Chondrocyte (in vitro differentiated cells): ENCODE data around the gene BTBD6. TPM values are rescaled to one million over a fixed set of nuclear protein-coding genes. Genes with fewer than 3 reads are reported as not detected.
"Not testable (repeated sequence)": the region's sequence is repeated elsewhere in the genome, so short reads cannot be mapped to it uniquely, and the experiment has no call there.

ENCODE experiments used
- DNase-seq: peaks from one replicate; pipeline ENCODE4 v3.0.0; 2021; ENCODE audit warnings: mixed read lengths, low spot score
- H3K27ac Mint-ChIP-seq: one replicate; pipeline ENCODE4 v1.8.0; 2021; ENCODE audit warnings: mild to moderate bottlenecking, moderate library complexity, mixed read lengths; ENCODE audit not compliant: unreplicated experiment
- H3K27me3 Mint-ChIP-seq: 2 replicates; pipeline ENCODE4 v1.8.0; 2021; ENCODE audit warnings: low read depth, mixed read lengths
- H3K36me3 Mint-ChIP-seq: 2 replicates; pipeline ENCODE4 v1.8.0; 2021; ENCODE audit warnings: low read depth, mixed read lengths
- H3K4me1 Mint-ChIP-seq: 2 replicates; pipeline ENCODE4 v1.8.0; 2021; ENCODE audit warnings: low read depth, mild to moderate bottlenecking, mixed read lengths
- H3K4me3 Mint-ChIP-seq: one replicate; pipeline ENCODE4 v1.8.0; 2021; ENCODE audit warnings: mild to moderate bottlenecking, moderate library complexity, mixed read lengths; ENCODE audit not compliant: unreplicated experiment
- H3K9me3 Mint-ChIP-seq: 2 replicates; pipeline ENCODE4 v1.8.0; 2021; ENCODE audit warnings: low read depth, mixed read lengths
- CTCF ChIP-seq: fragments of 200-600 bp; sonication (generic); IDR thresholded peaks from 2 replicates; pipeline ENCODE4 v1.5.0; 2021; ENCODE audit warnings: antibody characterized with exemption, mild to moderate bottlenecking, moderate library complexity
- total RNA-seq: library from RNA; stranded (reverse); gene quantifications from 3 replicates; pipeline ENCODE4 v1.2.1, GENCODE V29; 2021

BTBD6 gene
- total RNA-seq, 1 donor from 2014 or later: 54.3 TPM

GRCh38 chr14:105271224-105271890, 23.0 kb downstream of the BTBD6 start:
- Mint-ChIP-seq H3K4me3 (no peak overlapping the region), H3K9me3 (no peaks in the 10 kb centered on the region), H3K36me3 (no peaks in the 10 kb centered on the region), H3K27me3 (no peaks in the 10 kb centered on the region), H3K27ac (no peak overlapping the region), H3K4me1 (peaks cover 10% of the 10 kb centered on the region)
- DNase-seq: no peak
- no peak for TF ChIP-seq CTCF

- no peak for DNase-seq
- no peaks in the 10 kb centered on the region for H3K27me3 Mint-ChIP-seq
- no peak overlapping the region for H3K4me3 Mint-ChIP-seq
- no peaks in the 10 kb centered on the region for H3K36me3 Mint-ChIP-seq
- no peaks in the 10 kb centered on the region for H3K9me3 Mint-ChIP-seq
- peaks cover 10% of the 10 kb centered on the region for H3K4me1 Mint-ChIP-seq
- TF ChIP-seq CTCF: no peak
- no peak overlapping the region for H3K27ac Mint-ChIP-seq
Measured at GRCh38 chr14:105272623-105273022, 24.3 kb downstream of the BTBD6 start.

GRCh38 chr14:105273062-105273461, 24.7 kb downstream of the BTBD6 start:
- DNase-seq: no peak

GRCh38 chr14:105274637-105275036, 26.3 kb downstream of the BTBD6 start:
- Mint-ChIP-seq H3K9me3 (no peaks in the 10 kb centered on the region), H3K27ac (no peak overlapping the region), H3K36me3 (no peaks in the 10 kb centered on the region), H3K4me3 (no peak overlapping the region), H3K4me1 (peaks cover 10% of the 10 kb centered on the region), H3K27me3 (no peaks in the 10 kb centered on the region)
- TF ChIP-seq CTCF: no peak
- DNase-seq: no peak

More at GRCh38 chr14:105273062-105273461, 24.7 kb downstream of the BTBD6 start:
- Mint-ChIP-seq H3K27ac (no peak overlapping the region), H3K4me3 (no peak overlapping the region), H3K27me3 (no peaks in the 10 kb centered on the region), H3K36me3 (no peaks in the 10 kb centered on the region), H3K9me3 (no peaks in the 10 kb centered on the region), H3K4me1 (peaks cover 10% of the 10 kb centered on the region)
- no peak for TF ChIP-seq CTCF

GRCh38 chr14:105275267-105275946, 27.1 kb downstream of the BTBD6 start:
- H3K4me3 Mint-ChIP-seq: no peak overlapping the region
- H3K27me3 Mint-ChIP-seq: no peaks in the 10 kb centered on the region
- H3K36me3 Mint-ChIP-seq: no peaks in the 10 kb centered on the region
- no peak for DNase-seq
- H3K27ac Mint-ChIP-seq: peak overlapping the region; percentile 80
- no peak for TF ChIP-seq CTCF
- H3K4me1 Mint-ChIP-seq: peaks cover 10% of the 10 kb centered on the region
- H3K9me3 Mint-ChIP-seq: no peaks in the 10 kb centered on the region

GRCh38 chr14:105277448-105277847, 29.1 kb downstream of the BTBD6 start:
- H3K4me1 Mint-ChIP-seq: peaks cover 18% of the 10 kb centered on the region
- not testable (repeated sequence) for DNase-seq
- H3K27ac Mint-ChIP-seq: peak overlapping the region; percentile 27

More at GRCh38 chr14:105277448-105277847, 29.1 kb downstream of the BTBD6 start:
- not testable (repeated sequence) for H3K9me3 Mint-ChIP-seq, H3K4me3 Mint-ChIP-seq, H3K27me3 Mint-ChIP-seq, H3K36me3 Mint-ChIP-seq
